OCI-LY1 (cell line): ENCODE data around the gene MAGI2.

ENCODE experiments used
- H2AFZ ChIP-seq: fragments of 200-600 bp; sonication (generic), shearing (Covaris generic); 2 replicates; pipeline ENCODE4 v1.6.0; 2014; ENCODE audit warnings: antibody characterized with exemption, mild to moderate bottlenecking, low read length
- H3F3A ChIP-seq: fragments of 200-600 bp; sonication (generic), shearing (Covaris generic); 2 replicates; pipeline ENCODE4 v1.6.0; 2014; ENCODE audit warnings: mild to moderate bottlenecking, antibody characterized with exemption, low read length, moderate library complexity; ENCODE audit not compliant: insufficient read depth
- H3K27ac ChIP-seq: fragments of 200-600 bp; sonication (generic); 2 replicates; pipeline ENCODE4 v1.5.1; 2014; ENCODE audit warnings: low read length, mixed run types, mild to moderate bottlenecking, low read depth; ENCODE audit not compliant: poor library complexity, severe bottlenecking
- H3K27me3 ChIP-seq: fragments of 200-600 bp; sonication (generic); 2 replicates; pipeline ENCODE4 v1.6.0; 2014; ENCODE audit warnings: antibody characterized with exemption, mild to moderate bottlenecking, low read length, moderate library complexity; ENCODE audit not compliant: insufficient read depth
- H3K36me3 ChIP-seq: fragments of 200-600 bp; sonication (generic); 2 replicates; pipeline ENCODE4 v1.6.1; 2014; ENCODE audit warnings: mild to moderate bottlenecking, antibody characterized with exemption, low read length, moderate library complexity, mixed read lengths; ENCODE audit not compliant: insufficient read depth
- H3K4me1 ChIP-seq: fragments of 200-600 bp; sonication (generic); 2 replicates; pipeline ENCODE4 v1.5.1; 2014; ENCODE audit warnings: mild to moderate bottlenecking, low read length, moderate library complexity; ENCODE audit not compliant: insufficient read depth, severe bottlenecking
- H3K4me2 ChIP-seq: fragments of 200-600 bp; sonication (generic), shearing (Covaris generic); 2 replicates; pipeline ENCODE4 v1.6.1; 2014; ENCODE audit warnings: low read length
- H3K4me3 ChIP-seq: fragments of 200-600 bp; sonication (generic); 2 replicates; pipeline ENCODE4 v1.5.1; 2014; ENCODE audit warnings: low read length, low read depth, mild to moderate bottlenecking, mixed read lengths; ENCODE audit not compliant: poor library complexity, severe bottlenecking
- H3K79me2 ChIP-seq: fragments of 200-600 bp; shearing (Covaris generic); 2 replicates; pipeline ENCODE4 v1.6.1; 2016; ENCODE audit warnings: mixed run types, low read length, mixed read lengths; ENCODE audit not compliant: insufficient read depth
- H3K9ac ChIP-seq: fragments of 200-600 bp; sonication (generic), shearing (Covaris generic); 2 replicates; pipeline ENCODE4 v1.6.1; 2014; ENCODE audit warnings: mild to moderate bottlenecking, low read length, mixed read lengths
- H3K9me2 ChIP-seq: fragments of 200-600 bp; sonication (generic), shearing (Covaris generic); 2 replicates; pipeline ENCODE4 v1.6.1; 2014; ENCODE audit warnings: low read depth, mild to moderate bottlenecking, low read length, mixed read lengths
- H3K9me3 ChIP-seq: fragments of 200-600 bp; shearing (Covaris generic); 2 replicates; pipeline ENCODE4 v1.6.1; 2014; ENCODE audit warnings: low read length, mixed read lengths
- H4K20me1 ChIP-seq: fragments of 200-600 bp; sonication (generic), shearing (Covaris generic); 2 replicates; pipeline ENCODE4 v1.6.0; 2016; ENCODE audit warnings: mild to moderate bottlenecking, low read length; ENCODE audit not compliant: insufficient read depth
- EZH2 ChIP-seq: fragments of 200-600 bp; sonication (generic), shearing (Covaris generic); IDR thresholded peaks from 2 replicates; pipeline ENCODE4 v1.8.0; 2017; ENCODE audit warnings: borderline replicate concordance, mixed run types, mild to moderate bottlenecking, antibody characterized with exemption, low read length, moderate library complexity, mixed read lengths
- TF ChIP-seq, protein P1 (sequence below): fragments of 200-600 bp; sonication (generic), shearing (Covaris generic); IDR thresholded peaks from 2 replicates; pipeline ENCODE4 v1.5.1; 2017; ENCODE audit warnings: mild to moderate bottlenecking, antibody characterized with exemption, low read length, moderate library complexity, mixed read lengths

The MAGI2 gene

DNA sequence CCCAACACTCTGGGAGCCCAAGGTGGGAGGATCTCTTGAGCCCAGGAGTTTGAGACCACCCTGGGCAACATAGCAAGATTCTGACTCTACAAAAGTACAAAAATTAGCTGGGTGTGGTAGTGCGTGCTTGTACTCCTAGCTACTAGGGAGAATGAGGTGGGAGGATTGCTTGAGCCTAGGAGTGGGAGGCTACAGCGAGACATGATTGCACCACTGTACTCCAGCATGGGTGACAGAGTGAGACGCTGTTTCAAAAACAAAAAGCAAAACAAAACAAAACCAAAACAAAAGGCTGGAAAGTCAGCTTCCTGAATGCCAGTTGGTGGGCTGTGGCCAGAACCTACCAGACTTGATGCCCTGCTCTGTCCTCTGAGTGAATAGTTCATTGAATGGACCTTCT, 1412.0 kb downstream of the MAGI2 start:
- Histone ChIP-seq H3K36me3 (no peaks in the 10 kb centered on the region), H3K9ac (no peak overlapping the region), H3K4me3 (no peak overlapping the region), H3K79me2 (no peaks in the 10 kb centered on the region), H3F3A (no peaks in the 10 kb centered on the region), H2AFZ (no peak overlapping the region), H3K27me3 (peaks cover 5% of the 10 kb centered on the region; the same call in 1 of the 2 replicates), H3K4me1 (no peaks in the 10 kb centered on the region), H3K27ac (no peak overlapping the region), H3K4me2 (no peak overlapping the region), H3K9me2 (no peaks in the 10 kb centered on the region), H3K9me3 (no peaks in the 10 kb centered on the region), H4K20me1 (no peaks in the 10 kb centered on the region)
- TF ChIP-seq, protein P1, sequence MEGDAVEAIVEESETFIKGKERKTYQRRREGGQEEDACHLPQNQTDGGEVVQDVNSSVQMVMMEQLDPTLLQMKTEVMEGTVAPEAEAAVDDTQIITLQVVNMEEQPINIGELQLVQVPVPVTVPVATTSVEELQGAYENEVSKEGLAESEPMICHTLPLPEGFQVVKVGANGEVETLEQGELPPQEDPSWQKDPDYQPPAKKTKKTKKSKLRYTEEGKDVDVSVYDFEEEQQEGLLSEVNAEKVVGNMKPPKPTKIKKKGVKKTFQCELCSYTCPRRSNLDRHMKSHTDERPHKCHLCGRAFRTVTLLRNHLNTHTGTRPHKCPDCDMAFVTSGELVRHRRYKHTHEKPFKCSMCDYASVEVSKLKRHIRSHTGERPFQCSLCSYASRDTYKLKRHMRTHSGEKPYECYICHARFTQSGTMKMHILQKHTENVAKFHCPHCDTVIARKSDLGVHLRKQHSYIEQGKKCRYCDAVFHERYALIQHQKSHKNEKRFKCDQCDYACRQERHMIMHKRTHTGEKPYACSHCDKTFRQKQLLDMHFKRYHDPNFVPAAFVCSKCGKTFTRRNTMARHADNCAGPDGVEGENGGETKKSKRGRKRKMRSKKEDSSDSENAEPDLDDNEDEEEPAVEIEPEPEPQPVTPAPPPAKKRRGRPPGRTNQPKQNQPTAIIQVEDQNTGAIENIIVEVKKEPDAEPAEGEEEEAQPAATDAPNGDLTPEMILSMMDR, result no peak
- TF ChIP-seq EZH2, result no peak

DNA sequence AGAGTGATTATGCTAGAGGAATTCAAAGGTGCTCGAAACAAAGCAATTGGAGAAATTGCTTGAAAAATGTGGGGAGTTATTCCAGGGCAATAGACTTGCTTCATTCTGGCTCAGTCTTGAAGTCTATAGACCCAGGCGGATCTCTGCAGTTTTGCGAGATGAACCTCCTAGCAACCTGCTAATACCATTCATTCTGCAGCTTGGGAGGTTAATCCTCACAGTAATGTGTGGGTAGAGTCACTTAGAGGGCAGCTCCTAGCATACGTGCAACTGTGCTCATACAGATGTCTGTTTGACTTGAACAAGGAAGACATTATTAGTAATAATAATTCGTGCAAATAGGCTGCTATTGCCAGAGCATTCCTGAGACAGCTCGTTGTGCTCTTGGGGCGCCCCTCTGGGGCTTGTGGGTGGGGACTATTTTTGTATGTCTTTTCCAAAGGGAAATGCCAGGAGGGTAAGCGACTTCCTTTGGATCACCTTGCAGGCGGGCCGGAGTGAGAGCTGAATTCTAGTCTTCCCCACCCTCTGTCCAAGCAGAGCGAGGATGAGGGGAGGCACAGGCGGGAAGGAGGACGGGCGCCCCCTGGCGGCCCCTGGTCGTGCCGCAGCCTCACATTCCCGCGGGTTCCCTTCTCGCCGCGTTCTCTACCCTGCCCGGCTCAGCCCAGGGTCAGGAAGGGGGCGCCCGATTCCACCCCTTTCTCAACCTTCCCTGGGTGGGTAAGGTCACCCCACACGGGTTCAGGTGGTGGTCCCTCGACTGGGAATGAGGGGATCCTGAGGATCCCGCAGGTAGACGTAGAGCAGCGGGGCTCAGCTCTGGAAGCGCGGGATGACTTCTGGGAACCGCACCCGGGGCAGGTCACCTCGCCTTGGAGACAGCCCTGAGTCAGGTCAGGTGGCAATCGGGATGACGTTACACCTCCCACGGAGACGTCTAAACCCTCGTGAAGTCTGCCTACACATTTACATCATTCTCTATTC, 1413.4 kb downstream of the MAGI2 start:
- Histone ChIP-seq H4K20me1 (no peaks in the 10 kb centered on the region), H3K4me3 (no peak overlapping the region), H3K9me2 (no peaks in the 10 kb centered on the region), H3K27ac (no peak overlapping the region), H3K4me1 (no peaks in the 10 kb centered on the region), H3K4me2 (no peak overlapping the region), H3F3A (no peaks in the 10 kb centered on the region), H3K9ac (no peak overlapping the region), H3K79me2 (no peaks in the 10 kb centered on the region), H3K27me3 (no peaks in the 10 kb centered on the region), H3K9me3 (no peaks in the 10 kb centered on the region), H3K36me3 (no peaks in the 10 kb centered on the region), H2AFZ (no peak overlapping the region)
- TF ChIP-seq EZH2, result no peak
- TF ChIP-seq, protein P1, result peak; percentile 94

DNA sequence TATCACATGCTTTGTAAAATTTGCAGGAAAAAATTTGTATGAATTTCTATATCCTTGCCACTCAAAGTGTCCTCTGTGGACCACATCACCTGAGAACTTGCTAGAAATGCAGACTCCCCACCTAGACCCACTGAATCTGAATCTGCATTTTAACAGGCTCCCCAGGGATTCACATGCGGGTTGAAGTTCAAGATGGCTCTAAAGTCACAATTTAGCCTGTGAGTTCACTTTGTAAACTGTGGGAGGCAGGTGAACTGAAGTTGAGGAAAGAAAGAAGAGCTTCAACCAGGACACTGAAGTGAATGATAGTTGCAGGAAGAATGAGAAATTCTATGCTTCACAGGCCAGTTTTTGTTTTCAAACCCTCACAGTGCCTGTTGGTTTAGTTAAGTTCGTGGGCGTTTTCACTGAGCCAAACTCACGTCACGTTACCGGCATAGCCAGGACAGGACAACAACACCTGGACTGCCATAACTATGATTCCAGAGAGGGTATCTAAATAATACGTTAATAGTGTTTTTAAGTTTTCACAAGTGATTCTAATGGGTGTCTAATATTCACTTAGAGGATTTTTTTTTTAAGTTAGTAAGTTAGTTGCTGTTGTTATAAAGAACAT, 1414.9 kb downstream of the MAGI2 start:
- TF ChIP-seq EZH2, result no peak
- TF ChIP-seq, protein P1, result no peak
- Histone ChIP-seq H3K27ac (no peak overlapping the region), H3K4me1 (no peaks in the 10 kb centered on the region), H3K4me3 (no peak overlapping the region), H3F3A (no peaks in the 10 kb centered on the region), H3K9me3 (no peaks in the 10 kb centered on the region), H3K9me2 (no peaks in the 10 kb centered on the region), H3K36me3 (no peaks in the 10 kb centered on the region), H4K20me1 (no peaks in the 10 kb centered on the region), H3K79me2 (no peaks in the 10 kb centered on the region), H3K4me2 (no peak overlapping the region), H3K27me3 (0 out of 2 replicates have a peak, but pooled peaks cover 2% of the 10 kb centered on the region), H3K9ac (no peak overlapping the region), H2AFZ (no peak overlapping the region)
